GM18858 (cell line): ENCODE results near the gene COL15A1.
"Not testable (repeated sequence)": the region's sequence is repeated elsewhere in the genome, so short reads cannot be mapped to it uniquely, and the experiment has no call there.

Experiments
- ATAC-seq: cut with Tn5 transposase; IDR thresholded peaks from one replicate; pipeline ENCODE4 v1.9.1; 2021; ENCODE audit not compliant: unreplicated experiment

The COL15A1 gene

DNA sequence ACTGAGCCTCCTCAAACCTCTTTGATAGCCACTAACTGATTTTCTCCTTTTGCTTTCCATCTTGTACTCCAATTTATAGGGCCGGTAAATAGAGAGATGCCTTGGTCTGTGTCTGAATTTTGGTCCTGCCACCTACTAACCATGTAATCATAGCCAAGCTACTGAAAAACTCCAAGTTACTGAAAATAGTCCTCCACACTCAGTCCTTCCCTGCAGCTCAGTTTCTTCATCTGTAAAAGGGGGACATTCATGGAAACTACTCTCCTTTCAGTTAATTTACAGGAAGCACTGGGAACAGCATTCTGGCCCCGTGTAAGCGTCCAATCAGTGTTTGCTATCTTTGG, 131.2 kb downstream of the COL15A1 start:
- no peak for ATAC-seq

DNA sequence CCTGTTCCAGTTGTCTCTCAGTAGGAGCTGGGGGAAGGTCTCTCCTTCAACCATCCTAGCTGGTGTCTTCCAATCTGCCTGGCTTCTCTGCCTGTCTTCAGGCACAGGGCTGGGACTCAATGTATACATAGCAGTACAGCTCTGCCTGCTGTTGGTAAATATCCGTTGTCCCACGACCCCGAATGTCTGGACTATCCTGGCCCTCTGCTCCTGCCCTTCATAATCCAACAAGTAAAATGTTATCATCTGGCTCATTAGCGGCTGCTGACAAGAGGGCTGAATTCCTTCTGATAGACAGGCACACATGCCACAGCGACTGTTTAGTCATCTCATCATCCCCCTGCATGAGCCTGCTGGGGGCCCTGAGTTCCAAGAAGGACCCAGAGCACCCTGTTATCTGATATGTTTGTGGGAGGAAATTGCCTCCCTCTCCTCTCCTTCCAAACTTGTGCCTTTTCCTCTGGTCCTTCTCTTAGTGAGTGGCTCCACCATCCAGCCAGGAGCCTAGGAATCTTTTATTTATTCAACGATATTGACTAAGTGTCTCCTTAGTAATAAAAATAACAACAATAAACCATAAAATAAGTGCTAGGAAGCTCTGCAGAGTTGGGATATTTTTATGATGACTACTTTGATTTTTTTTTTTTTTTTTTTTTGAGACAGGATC, 131.7 kb downstream of the COL15A1 start:
- no peak for ATAC-seq

DNA sequence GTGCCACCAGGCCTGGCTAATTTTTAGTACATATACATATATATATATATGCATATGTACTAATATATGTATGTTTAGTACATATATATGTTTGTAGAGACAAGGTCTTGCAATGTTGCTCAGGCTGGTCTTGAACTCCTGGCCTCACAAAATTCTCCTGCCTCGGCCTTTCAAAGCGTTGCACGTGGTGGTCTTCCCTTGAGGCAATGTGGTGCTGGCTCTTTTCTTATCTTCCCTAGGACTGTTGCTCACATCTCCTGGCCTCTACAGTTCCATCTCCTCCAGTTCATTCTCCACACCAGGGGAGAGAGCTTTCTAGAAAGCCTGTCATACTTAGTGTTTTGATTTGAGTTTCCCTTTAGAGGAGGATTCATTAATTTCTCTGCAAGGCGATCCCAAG, 132.3 kb downstream of the COL15A1 start:
- ATAC-seq: no peak

DNA sequence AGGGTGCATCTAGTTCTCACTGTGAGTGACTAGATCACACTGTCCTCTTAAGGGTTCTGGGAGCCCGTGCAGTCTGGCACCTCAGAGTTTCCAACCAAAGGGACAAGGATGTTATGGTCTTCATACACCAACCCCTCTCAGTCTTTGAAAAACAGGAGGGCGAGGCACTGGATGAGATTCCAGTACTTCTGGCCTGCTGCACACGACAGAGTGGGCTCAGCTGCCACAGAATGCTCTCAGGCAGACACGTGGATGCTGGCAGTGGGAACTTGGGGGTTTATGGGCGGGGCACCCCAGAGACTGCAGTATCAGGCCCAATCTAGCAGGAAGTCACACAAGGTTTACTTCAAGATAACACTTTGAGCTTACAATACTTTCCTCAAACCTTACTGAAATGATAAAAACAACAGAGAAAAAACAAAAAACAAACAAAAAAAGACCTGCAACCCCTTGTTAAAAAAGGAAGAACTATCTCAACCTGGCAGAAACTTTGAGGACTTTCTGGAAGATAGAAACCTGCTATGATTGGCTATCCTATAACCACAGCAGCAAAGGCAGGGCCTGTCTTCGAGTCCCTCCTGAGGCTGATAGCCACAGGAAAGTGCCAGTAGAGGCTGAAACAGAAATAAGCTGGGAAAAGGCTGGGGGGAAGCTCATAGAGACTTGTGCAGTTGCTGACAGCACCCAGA, 132.9 kb downstream of the COL15A1 start:
- ATAC-seq: no peak

DNA sequence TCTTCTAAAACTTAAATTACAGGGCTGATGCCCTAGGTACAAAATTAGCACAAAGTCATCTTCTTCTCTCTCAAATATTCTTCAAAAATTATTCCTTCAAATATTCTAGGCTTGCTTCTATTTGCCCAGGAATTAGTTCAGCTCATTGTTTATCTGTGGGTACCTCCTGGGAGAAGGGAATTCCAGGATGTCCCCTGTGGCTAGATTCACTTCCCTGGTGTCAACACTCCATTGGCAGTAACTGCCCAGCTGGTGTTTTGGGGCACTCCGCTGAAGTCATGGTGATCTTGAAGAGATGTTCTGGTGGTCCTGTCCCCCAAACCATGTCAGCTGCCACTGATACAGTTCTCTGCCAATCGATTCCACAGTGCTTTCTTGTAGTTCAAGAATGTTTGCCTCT, 135.0 kb downstream of the COL15A1 start:
- ATAC-seq: no peak

DNA sequence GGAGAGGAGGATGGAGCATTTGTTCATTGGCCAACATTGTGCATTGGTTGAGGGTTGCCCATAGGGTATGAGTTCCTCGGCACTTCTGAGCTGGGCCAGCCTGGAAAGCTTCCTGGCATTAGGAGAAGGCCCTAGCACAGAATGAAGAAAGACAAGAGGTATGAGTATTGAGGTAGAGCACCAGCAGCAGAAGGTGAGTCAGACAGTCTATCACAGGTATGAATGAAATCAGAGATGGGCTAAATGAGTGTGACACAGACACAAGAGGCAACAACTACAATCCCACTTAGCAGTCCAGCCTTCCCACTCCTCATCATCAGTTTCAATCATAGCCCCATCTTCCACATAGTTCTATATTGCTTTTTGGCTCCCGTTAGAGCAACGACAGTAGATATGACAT, 135.8 kb downstream of the COL15A1 start:
- ATAC-seq: no peak

DNA sequence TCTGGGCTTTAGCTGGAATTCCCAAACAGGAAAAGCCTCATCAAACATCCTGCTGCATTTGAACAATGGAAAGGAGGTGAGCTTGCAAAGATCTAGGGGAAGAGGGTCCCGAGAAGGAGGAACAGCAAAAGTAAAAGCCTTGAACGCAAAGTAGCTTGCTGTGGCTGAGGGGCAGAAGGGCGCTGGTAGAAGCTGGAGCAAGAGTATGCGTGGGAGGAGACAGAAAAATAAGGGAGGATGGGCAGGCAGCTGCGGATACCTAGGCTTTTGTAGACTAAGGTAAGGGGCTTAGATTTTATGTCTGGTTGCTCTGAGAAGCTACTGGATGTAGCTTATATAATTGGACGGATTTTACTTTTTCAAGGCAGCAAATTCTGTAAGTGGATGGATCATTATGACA, 139.3 kb downstream of the COL15A1 start:
- ATAC-seq: no peak

DNA sequence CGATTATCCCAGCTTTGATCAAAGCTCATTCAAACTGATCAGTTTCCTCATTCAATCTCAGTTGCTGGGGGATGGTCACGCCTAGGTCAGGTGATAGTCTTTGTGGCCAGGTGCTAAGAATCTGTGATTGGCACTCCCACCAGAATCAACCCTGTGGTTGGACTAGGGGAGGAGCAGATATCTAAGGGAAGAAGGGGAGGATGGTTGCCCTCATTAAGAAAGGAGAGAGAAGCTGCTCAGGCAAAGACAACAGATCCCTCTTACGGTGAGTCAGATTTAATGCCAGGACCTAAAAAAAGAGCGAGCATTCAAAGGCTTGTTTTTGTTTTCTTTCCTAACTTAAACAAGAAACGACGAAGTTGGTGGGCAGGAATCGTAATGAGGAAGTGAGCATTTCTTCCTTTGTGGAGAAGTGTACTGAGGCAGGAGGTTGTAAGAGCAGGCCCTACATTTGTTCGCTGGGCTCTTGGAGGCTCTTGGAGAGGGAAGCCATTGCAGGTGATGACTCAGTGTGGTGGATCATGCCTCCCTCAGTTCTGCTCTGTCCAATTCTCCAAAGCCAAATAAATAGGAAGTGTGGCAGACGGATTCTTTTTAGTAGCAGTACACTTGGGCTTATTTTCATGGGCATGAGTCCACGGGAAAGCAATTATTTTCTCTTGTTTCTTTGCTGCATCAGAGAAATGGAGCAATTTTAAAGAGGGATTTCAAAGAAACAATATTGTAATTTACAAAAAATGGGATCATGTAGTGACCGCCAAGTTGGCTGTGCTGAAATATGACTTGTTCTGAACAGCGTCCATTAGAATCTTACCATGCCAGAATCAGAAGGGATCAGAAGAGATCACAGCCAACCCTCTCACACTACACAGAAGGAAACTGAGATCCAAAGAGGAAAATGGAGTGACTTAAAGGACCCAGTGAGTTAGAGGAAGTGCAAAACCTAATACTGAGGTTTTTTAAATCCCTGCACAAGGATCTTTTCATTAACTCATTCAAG, 142.5 kb downstream of the COL15A1 start:
- ATAC-seq: no peak

DNA sequence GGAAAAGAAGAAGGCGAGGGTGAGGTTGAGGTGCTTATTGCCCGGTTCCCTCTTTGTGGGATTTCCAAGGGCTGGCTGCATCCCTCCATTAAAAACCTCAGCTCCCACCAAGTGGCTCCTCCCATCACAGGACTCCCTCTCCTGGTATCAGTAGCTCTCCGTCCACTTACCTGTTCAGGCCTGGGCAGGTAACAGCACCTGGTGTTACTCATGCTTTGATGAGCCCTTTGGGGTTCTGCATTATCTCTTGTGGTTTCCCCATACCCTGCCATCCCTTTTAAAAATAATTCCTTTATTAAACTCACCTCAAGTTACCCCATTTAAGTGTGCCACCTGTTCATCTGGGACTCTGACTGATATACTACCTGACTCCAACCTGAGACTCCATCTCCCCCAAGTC, 143.8 kb downstream of the COL15A1 start:
- no peak for ATAC-seq

DNA sequence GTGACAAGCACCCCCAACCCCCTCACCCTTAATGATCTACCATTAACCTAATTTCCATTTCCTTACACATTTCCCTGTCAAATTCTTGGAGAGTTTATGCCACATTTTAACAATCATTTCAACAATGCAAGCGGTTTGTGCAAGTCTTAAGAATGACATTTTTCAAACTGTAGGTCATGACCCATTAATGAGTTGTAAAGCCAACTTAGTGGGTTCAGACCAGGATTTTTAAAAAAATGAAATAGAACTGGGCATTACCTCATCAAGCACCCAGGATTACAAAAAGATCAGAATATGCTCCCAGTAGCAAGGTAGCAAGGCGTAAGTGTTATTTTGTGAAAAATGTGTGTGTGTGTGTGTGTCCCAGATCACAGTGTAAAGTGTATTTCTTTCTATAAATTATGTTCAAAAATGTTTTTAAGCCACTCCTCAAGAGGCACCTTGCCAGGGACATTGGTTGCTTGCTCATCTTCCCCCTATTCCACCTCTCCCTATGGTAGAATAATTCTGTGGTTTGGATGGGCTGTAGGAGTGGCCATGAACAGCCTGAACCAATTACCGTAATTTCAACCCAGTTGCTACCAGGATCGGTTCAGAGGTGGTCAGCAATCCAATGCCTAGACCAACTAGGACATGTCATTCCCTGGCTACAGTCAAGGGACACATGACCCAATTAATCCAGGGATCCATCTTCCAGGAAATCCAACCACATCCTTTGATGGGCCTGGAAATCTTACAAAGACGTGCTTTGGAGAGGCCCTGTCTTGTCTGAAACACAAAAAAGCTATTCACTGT, 146.8 kb downstream of the COL15A1 start:
- no peak for ATAC-seq

DNA sequence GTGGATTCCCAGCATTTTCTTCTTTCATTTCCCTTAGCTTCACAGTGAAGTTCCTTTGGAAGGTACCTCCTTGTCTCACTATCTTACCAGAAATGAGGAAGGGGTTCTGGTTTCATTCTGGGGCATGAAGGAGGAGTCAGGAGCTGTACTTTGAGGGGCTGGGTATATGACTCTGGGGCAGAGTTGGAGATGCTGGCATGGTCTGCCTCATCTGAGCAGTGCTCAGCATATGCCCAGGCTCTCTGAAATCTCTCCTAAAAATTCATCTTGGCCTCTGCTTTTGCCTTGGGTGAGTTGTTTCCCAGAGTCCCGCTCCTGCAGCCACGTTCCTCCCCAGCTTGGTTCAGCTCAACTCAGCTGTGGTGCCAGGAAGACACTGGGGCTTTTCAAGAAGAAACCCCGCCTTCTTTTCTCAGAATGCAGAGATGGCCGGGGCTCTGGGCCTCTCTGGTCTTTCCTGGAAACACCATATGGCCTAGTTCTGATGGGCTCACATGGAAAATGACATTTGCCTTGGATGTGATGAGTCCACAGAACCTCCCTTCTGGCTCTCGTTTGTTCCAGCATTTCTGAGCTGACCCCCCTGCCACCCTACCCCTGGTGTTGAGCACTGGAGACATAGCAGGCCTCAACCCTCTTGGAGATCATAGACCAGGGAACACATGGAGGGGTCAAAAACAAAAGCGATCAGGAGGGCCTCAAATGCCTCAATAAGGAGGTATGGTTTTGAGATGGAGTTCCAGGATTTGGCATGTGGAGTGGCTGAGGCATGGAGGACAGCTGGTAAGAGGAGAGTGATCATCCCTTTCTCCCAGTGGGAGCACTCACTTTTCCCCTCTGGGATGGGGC, 149.2 kb downstream of the COL15A1 start:
- no peak for ATAC-seq

DNA sequence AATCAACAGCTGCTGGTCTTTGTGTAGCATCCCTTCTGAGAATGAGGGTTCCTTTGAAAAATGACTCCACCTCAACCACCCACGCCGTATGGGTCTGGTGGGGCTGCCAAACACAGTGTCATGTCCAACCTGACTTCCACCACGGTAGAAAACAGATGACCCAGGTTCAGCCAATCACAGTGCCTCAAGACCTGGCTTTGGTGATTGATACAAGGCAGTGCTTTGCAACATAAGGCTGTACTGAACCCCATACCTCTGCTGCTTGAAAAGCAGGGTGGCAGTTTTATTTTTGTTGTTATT, 149.7 kb downstream of the COL15A1 start:
- no peak for ATAC-seq

DNA sequence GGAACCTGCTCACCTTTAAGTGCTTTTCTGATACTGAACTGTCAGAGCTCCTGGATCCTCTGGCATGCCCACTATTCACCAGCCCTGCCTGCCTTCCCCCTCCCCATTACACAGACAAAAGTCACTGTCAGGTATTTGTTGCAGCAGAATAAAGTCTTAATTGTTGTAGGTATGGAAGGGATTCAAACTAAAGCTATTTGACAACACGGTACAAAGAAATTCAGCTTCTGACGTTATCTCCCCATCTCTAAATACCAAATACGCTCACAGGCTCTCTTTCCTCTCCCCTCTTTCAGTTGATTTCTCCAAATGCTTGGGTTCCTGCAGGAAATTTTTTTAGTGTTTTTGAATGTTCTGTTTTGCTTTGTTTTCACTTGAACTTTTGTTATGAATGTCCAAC, 151.9 kb downstream of the COL15A1 start:
- no peak for ATAC-seq

DNA sequence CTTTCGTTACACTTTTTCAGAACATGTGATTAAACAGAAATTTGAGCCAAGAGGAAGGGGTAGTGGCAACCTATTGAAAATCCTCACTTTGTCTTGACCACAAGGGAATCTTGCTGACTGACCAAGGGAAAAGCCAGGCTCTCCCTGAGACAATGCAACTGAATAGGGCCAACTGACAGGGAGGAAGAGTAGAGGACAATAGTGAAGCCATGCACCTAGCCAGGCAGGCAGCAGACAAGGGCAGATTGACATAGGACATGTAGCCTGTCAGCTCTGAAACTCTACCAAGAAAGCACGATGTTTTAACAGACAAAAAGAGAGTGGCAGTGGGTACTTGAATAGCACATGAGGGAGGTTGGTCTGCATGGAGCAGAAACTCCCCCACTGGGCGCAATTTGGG, 152.7 kb downstream of the COL15A1 start:
- ATAC-seq: no peak

DNA sequence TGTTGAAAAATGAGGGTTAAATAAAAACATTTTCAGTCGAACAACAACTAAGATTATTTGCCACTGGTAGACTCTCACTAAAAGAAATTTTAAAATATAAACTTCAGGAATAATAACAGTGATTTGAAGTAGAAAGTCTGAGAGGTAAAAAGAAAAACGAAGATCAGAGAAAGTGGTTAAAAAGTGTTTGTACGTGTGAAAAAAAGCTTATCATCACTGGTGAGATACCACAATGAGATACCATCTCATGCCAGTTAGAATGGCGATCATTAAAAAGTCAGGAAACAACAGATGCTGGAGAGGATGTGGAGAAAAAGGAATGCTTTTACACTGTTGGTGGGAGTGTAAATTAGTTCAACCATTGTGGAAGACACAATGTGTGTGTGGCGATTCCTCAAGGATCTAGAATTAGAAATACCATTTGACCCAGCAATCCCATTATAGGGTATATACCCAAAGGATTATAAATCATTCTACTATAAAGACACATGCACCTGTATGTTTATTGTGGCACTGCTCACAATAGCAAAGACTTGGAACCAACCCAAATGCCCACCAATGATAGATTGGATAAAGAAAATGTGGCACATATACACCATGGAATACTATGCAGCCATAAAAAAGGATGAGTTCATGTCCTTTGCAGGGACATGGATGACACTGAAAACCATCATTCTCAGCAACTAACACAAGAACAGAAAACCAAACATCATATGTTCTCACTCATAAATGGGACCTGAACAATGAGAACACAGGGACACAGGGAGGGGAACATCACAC, 156.3 kb downstream of the COL15A1 start:
- ATAC-seq: not testable (repeated sequence)

DNA sequence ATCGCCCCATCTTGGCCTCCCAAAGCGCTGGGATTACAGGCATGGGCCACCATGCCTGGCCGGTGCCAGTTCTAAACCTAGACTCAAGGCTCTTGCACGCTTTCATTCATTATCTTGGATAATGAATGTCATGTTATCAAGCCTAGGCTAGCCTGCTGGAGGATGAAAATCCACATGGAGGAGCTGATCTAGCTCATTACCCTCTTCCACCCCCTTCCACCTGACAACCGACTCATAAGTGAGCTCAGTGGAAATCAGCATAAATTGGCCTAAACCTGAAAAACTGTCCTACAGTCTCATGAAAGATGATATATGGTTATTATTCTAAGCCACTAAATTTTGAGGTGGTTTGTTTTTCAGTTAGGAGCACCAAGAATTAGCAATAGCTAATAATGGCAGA, 157.6 kb downstream of the COL15A1 start:
- no peak for ATAC-seq

DNA sequence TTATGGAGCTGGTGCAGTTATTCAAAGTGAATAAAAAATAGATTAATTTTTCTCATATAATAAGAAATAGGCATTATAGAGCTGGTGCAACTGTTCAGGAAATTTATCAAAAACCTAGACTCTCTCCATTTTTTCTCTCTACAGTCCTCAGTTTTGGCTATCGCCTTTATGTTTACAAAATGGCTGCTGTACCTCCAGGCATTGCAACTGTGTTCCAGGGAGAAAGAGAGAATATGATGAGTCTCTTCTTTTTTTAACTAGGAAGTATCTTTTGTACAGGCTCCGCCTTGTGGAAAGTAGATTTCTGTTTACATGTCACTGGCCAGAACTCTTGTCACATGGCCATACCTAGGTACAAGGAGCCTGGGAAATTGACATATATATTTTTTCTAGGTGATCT, 158.1 kb downstream of the COL15A1 start:
- ATAC-seq: no peak

DNA sequence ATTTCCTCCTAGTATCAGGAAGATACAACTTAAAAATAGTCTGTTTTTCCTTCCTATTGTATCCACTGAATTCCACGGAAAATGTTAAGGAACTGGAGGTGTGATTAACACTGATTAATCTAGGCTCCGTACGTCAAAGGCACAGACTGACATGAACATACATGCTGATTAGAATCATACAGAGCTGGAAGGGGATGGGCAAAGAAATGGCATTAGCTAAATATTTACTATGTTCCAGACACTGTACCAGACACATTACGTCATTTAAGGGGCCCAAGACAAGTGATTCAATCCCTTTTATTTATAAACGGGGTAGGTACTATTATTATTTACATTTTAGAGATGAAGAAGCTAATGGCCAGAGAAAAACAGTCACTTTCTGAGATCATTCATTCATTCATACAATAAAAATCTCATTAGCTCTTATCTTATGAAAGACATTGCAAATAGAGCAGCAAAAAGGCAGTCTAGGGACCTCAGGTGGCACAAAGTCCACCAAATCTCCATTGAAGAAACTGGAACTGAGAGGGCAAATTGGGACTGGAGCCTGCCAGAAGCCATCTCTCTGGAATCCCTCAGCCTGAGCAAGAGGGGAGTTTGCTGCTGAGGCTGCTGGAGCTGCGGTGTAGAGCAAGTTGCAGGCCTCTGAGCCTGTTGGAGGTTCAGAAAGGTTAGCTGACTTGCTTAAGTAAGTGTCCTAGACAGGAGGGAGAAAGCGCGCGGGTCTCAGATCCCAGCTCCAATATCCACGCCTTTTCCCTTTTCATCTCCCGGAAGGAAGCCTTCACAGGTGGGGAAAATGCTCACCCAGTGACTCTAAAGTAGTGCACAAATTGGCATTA, 159.6 kb downstream of the COL15A1 start:
- ATAC-seq: no peak
